ENCODE results near the gene CAMTA1.

DNA sequence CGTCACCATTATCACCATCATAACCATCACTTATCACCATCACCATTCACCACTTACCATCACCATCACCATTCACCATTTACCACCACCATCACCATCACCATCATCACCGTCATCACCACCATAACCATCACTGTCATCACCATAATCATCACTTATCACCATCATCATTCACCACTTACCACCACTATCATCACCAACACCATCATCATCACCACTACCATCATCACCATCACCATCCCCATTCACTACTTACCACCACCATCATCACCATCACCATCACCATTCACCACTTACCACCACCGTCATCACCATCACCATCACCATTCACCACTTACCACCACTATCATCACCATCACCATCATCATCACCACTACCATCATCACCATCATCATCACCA lies 151.8 kb downstream of the CAMTA1 start:
- TF ChIP-seq, protein P1, sequence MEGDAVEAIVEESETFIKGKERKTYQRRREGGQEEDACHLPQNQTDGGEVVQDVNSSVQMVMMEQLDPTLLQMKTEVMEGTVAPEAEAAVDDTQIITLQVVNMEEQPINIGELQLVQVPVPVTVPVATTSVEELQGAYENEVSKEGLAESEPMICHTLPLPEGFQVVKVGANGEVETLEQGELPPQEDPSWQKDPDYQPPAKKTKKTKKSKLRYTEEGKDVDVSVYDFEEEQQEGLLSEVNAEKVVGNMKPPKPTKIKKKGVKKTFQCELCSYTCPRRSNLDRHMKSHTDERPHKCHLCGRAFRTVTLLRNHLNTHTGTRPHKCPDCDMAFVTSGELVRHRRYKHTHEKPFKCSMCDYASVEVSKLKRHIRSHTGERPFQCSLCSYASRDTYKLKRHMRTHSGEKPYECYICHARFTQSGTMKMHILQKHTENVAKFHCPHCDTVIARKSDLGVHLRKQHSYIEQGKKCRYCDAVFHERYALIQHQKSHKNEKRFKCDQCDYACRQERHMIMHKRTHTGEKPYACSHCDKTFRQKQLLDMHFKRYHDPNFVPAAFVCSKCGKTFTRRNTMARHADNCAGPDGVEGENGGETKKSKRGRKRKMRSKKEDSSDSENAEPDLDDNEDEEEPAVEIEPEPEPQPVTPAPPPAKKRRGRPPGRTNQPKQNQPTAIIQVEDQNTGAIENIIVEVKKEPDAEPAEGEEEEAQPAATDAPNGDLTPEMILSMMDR (IDR thresholded peaks at IDR 0.05; ENCODE audit: borderline replicate concordance, extremely low read depth, low read length, poor library complexity, severe bottlenecking): no peak
- no peak for TF ChIP-seq EZH2 (IDR thresholded peaks at IDR 0.05; ENCODE audit: borderline replicate concordance, low read depth, low read length, severe bottlenecking)

Measured in DND-41 (cell line).